EL (cell line): Measurements from ENCODE around the gene EFCAB8.
"Not testable (repeated sequence)": the region's sequence is repeated elsewhere in the genome, so short reads cannot be mapped to it uniquely, and the experiment has no call there.

Experiments
- DNase-seq: peaks from one replicate; pipeline ENCODE4 v3.0.0-alpha.2; 2016

EFCAB8 gene

GRCh38 chr20:32974204-32975064 lies 115.7 kb downstream of the EFCAB8 start:
- DNase-seq: not testable (repeated sequence)

GRCh38 chr20:32975121-32975520 lies 116.4 kb downstream of the EFCAB8 start:
- DNase-seq: not testable (repeated sequence)

GRCh38 chr20:32975698-32976674 lies 117.3 kb downstream of the EFCAB8 start:
- no peak for DNase-seq

DNA sequence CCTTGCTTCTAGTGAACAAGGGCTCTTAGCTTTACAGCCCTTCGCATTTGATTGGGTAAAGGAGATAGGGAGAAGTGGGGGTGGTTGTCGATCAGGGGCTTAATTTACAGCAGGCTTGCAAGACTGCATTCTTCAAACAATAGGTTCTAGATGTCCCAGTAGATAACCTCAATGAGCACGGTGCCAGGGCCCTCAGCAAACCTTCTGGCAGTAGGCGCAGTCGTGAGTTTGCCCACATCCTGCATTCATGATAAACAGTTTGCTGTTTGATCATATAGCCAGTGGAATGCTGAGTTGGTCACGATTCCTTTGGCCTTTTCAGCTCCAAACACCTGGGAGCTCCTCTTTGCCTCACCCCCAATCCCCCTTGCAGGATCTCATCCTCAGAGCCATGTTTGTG lies 118.0 kb downstream of the EFCAB8 start:
- no peak for DNase-seq

DNA sequence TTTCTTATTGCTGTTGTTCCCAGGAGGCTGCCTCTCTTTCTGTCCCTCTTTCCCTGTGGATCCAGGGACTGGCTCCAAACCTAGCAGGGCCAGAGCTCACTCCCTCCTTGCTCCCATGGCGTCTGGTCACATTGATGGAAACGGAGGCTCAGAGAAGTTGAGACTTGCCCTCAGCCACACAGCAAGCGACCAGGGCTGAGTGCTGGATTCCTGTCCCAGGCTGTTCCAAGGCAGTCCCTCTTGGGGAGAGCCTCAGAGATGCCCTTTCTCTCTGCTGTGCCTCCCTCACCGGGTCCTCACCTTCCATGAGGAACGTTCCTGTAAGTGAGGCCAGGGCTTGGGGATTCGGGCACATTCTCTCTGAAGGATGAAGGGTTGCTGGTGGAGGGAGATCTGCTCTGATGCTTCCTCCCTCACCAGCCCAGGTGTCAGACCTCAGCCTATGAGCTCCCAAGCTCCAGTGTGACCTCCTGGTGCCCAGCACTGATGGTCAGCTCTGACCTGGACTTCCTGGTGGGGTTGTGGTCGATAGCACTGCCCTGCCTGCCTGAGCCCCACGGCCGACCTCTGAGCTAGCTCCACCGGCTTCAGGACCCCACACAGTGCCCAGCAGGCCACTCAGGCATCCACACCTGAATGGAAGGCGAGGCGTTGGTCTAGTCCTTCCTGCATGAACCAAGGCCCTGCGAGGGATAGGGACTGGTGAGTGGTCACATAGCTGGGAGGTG lies 118.7 kb downstream of the EFCAB8 start:
- DNase-seq: no peak

- no peak for DNase-seq
Measured at GRCh38 chr20:32978009-32978335, 119.2 kb downstream of the EFCAB8 start.

DNA sequence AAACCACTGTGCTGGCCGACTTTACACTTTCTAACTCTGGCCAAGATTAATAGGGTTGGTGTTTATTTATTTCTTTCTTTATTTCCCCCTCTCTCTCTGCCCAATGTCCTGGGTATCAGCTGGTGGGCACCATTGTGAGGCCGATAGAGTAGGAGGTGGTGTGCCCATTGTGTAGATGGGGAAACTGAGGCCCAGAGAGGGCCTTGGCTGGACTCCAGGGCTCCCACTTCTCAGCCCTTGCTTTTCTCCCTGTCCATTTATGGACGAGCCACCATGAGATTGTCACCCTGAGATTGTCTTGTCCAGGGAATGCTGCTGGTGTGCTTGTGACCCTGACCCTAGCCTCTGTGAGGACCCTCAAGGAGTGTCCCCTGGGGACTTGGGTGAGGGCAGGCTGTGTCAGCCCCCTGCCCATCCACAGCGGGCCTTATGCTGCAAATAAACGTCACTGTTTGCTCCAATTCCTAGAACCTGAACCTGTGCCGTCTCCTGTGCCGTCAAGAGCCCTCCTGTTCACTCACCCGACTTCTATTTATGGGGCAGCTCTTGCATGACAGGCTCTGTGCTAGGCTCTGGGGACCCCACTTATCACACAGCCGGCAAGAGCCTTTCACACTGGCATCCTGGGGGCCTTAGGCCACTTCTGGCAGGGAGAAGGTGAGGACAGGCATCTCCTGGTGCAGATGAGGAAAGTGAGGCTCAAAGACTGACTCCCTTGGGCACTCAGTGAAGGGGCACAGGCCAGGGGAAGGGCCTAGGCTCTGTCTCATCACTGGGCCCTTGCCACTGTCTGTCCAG lies 120.7 kb downstream of the EFCAB8 start:
- no peak for DNase-seq

GRCh38 chr20:32980131-32980941 lies 121.6 kb downstream of the EFCAB8 start:
- DNase-seq: no peak

GRCh38 chr20:32980990-32981389 lies 122.3 kb downstream of the EFCAB8 start:
- no peak for DNase-seq

DNA sequence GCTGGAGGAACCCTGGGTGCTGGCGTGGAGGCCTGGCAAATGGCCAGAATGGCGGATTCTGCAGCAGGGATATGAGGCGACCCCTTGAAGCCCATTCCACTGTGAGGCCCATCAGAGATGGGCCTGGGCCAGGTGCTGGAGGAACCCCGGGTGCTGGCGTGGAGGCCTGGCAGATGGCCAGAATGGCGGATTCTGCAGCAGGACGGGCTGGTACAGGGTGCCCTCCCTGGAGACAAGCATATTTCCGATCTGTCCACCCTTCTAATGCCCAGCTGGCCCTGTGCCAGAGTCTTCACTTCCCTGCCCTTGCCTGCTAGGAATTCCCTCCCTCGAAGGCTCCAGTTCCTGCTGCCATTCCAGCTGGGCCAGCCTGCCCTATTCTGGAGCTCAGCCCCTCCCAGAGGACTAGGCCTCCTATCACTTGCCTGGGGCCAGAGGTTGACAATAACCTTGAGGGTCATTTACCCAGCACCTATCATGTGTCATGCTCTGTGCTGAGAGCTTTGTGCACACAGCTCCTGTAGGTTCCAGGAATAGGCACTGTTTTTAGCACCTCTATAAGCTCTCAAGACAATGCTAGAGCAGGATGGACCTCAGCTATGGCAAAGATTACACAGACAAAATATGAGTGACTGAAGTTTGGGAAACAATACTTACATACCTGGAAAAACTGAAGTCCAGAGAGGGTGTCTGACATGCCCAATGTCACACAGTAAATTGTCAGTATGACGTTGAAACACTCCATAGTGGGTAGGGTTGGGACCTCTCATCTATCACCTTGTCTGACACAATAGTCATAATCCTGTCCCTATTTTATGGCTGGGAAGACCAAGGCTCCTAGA lies 124.1 kb downstream of the EFCAB8 start:
- no peak for DNase-seq

DNA sequence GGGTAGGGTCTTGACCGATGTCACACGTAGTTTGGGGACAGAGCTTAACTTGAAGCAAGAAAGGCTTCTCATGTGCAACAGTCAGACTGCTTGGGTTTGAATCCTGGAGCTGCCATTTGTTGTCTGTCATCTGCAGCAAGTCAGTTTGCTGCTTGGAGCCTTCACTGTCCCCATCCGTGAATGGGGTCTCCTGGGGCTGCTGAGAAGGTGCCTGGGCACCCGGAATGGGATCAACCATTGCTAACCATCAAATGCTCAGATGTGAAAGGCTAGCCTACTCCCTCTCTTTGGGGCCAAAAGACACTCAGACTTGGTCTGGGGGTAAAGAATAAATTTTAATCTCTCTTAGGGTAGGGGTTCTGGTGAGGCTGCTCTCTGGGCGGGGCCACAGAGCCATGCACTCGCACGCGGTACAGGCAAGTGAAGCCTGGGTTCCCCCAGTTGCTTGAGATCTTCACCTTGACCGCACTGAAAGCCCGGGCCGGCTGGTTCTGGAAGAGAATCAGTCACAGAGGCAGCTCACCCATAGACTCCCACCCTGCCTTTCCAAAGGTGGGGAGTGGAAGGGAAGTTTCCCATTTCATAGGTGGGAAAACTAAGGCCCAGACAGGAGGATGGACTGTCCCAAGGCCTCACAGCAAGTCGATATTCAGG lies 124.9 kb downstream of the EFCAB8 start:
- no peak for DNase-seq

DNA sequence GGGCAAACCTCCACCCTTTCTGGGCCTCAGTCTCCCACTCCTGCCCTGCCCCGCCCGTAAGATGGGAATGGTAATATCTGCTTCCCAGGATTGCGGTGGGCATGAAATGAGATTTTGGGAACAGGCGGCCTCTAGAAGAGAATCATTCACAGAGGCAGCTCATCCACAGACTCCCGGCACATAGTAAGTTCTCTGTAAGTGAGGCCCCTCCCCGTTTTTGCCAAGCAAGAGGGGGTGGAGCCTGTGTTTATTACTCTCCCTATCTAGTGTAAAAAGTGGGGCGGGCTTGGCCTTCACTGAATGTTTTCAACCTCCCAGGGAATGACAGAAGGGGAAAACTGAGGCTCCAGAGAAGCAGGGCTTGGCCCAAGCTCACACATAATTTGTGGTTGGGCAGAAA lies 125.5 kb downstream of the EFCAB8 start:
- DNase-seq: no peak

GRCh38 chr20:32984631-32985354 lies 126.1 kb downstream of the EFCAB8 start:
- no peak for DNase-seq

GRCh38 chr20:32985596-32985995 lies 126.9 kb downstream of the EFCAB8 start:
- DNase-seq: no peak

DNA sequence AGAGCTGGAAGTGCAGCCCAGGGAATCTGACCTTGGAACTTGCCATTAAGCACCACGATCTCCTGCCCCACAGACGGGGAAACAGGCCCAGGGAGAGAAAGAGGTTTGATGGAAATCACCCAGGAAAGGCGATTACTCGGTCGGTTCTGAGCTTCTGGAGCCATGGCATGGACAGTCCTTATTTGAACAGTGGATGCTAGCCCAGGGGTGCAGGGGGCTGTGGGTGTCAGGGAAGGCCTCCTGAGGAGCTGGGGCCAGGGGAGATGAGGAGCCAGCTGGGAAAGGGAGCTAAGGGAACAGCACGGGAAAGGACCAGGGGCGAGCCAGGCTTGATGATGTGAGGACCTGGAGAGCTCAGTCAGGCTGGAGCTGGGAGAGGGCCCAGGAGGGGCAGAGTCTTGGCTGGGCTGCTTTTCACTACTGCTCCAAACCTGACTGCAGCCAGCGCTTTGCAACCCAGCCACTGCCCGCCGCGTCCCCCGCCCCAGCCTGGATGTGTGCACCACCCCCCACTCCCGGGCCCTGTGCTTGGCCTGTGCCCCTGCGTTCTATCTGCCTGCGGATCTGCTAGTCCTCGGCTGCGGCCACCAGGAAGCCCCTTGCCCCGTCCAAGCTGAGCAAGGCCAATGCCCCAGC lies 127.7 kb downstream of the EFCAB8 start:
- DNase-seq: no peak

DNA sequence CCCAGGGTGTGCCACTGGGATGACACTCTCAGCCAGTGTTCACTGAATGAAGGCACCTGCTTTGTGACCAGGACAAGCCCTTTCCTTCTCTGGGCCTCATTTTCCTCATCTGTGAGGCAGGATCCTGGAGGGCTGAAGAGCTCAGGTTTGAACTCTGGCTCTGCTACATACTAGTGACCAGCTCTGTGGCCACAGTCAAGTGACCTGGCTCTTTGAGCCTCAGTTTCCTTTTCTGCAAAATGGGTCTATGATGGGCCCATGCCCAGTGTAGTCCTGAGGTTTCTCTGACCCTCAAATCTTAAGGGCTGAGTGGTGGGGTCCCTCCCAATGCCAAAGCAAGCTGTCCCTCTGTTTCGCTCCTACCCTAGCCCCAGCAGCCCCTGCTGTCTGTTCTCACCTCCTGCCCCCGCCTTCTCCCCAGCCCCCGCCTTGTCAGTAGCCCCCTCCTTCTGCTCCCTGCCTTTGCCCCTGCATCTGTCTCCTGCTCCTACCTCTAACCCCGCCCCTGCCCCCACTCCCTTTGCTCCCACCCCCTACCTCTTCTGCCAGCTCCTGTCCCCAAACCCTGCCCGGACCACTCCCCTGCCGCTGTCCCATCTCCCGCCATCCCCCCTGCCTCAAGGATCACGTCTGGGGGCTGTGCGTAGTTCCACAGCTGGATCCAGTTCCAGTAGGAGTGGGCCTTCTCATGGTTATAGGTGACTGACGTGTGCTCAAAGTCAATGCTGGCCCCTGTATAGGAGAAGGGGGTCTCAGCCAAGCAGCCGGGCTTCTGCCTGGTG lies 128.5 kb downstream of the EFCAB8 start:
- no peak for DNase-seq

- no peak for DNase-seq
Measured at GRCh38 chr20:32988008-32988407, 129.3 kb downstream of the EFCAB8 start.
